Loucy (cell line): Measurements from ENCODE around the gene DHRS7B.

Experiments
- H2AFZ ChIP-seq: fragments of 200-600 bp; sonication (generic); 2 replicates; pipeline ENCODE4 v1.6.0; 2016; ENCODE audit warnings: antibody characterized with exemption, mild to moderate bottlenecking, low read length, moderate library complexity
- H3F3A ChIP-seq: fragments of 200-600 bp; 2 replicates; pipeline ENCODE4 v1.6.0; 2016; ENCODE audit warnings: antibody characterized with exemption, low read depth, mild to moderate bottlenecking
- H3K27me3 ChIP-seq: fragments of 200-600 bp; sonication (generic); 2 replicates; pipeline ENCODE4 v1.6.1; 2014; ENCODE audit warnings: low read length, mild to moderate bottlenecking; ENCODE audit not compliant: insufficient read depth, poor library complexity, severe bottlenecking
- H3K36me3 ChIP-seq: fragments of 200-600 bp; sonication (generic); 2 replicates; pipeline ENCODE4 v1.6.1; 2016; ENCODE audit warnings: low read length; ENCODE audit not compliant: insufficient read depth
- H3K4me1 ChIP-seq: fragments of 200-600 bp; sonication (generic); 2 replicates; pipeline ENCODE4 v1.5.1; 2014; ENCODE audit warnings: low read length, mild to moderate bottlenecking; ENCODE audit not compliant: insufficient read depth, poor library complexity, severe bottlenecking
- H3K4me2 ChIP-seq: fragments of 200-600 bp; sonication (generic); 2 replicates; pipeline ENCODE4 v1.6.0; 2014; ENCODE audit warnings: antibody characterized with exemption, low read length, low read depth, mild to moderate bottlenecking; ENCODE audit not compliant: poor library complexity, severe bottlenecking
- H3K4me3 ChIP-seq: fragments of 200-600 bp; sonication (generic); 2 replicates; pipeline ENCODE4 v1.5.1; 2014; ENCODE audit warnings: low read length, mild to moderate bottlenecking, mixed read lengths; ENCODE audit not compliant: poor library complexity, severe bottlenecking
- H3K79me2 ChIP-seq: fragments of 200-600 bp; sonication (generic); 2 replicates; pipeline ENCODE4 v1.6.1; 2014; ENCODE audit warnings: low read length; ENCODE audit not compliant: insufficient read depth
- H3K9ac ChIP-seq: fragments of 200-600 bp; sonication (generic); 2 replicates; pipeline ENCODE4 v1.6.0; 2014; ENCODE audit warnings: mild to moderate bottlenecking, low read depth, low read length, moderate library complexity; ENCODE audit not compliant: poor library complexity, severe bottlenecking
- H3K9me2 ChIP-seq: fragments of 200-600 bp; sonication (generic); replicated peaks from 2 replicates; pipeline ENCODE4 v1.6.1; 2016; ENCODE audit warnings: low read depth, low read length, mixed read lengths
- H3K9me3 ChIP-seq: fragments of 200-600 bp; sonication (generic); 2 replicates; pipeline ENCODE4 v1.6.1; 2014; ENCODE audit warnings: mild to moderate bottlenecking, antibody characterized with exemption, low read length, low read depth; ENCODE audit not compliant: insufficient read depth
- H4K20me1 ChIP-seq: fragments of 200-600 bp; sonication (generic); 2 replicates; pipeline ENCODE4 v1.6.0; 2014; ENCODE audit warnings: antibody characterized with exemption, low read length, mild to moderate bottlenecking; ENCODE audit not compliant: insufficient read depth, poor library complexity, severe bottlenecking
- CTCF ChIP-seq: fragments of 200-600 bp; sonication (generic); conservative IDR thresholded peaks from 2 replicates; pipeline ENCODE4 v1.5.1; 2014; ENCODE audit warnings: mild to moderate bottlenecking, antibody characterized with exemption, low read length
- EZH2phosphoT487 ChIP-seq: fragments of 200-600 bp; IDR thresholded peaks from 2 replicates; pipeline ENCODE4 v1.6.1; 2018; ENCODE audit warnings: antibody characterized with exemption, mild to moderate bottlenecking, moderate library complexity, borderline replicate concordance

DHRS7B gene

GRCh38 chr17:21228111-21228510 lies 101.3 kb downstream of the DHRS7B start:
- Histone ChIP-seq H3K4me3 (no peak overlapping the region), H3K27me3 (no peaks in the 10 kb centered on the region), H3K4me2 (no peak overlapping the region), H3K9me3 (no peaks in the 10 kb centered on the region), H3K9me2 (no peaks in the 10 kb centered on the region), H3F3A (no peaks in the 10 kb centered on the region), H4K20me1 (no peaks in the 10 kb centered on the region), H3K36me3 (no peaks in the 10 kb centered on the region), H3K4me1 (no peaks in the 10 kb centered on the region), H3K9ac (no peak overlapping the region), H3K79me2 (no peaks in the 10 kb centered on the region), H2AFZ (no peak overlapping the region)
- no peak for TF ChIP-seq CTCF
- no peak for TF ChIP-seq EZH2phosphoT487

GRCh38 chr17:21228845-21229244 lies 102.1 kb downstream of the DHRS7B start:
- no peak overlapping the region for H3K4me3 ChIP-seq
- no peaks in the 10 kb centered on the region for H3K79me2 ChIP-seq
- no peaks in the 10 kb centered on the region for H3K9me3 ChIP-seq
- H4K20me1 ChIP-seq, result no peaks in the 10 kb centered on the region
- H3K9me2 ChIP-seq, result no peaks in the 10 kb centered on the region
- H2AFZ ChIP-seq, result no peak overlapping the region
- TF ChIP-seq CTCF (no peak), EZH2phosphoT487 (no peak)
- H3K4me2 ChIP-seq, result no peak overlapping the region
- H3K36me3 ChIP-seq, result no peaks in the 10 kb centered on the region
- no peak overlapping the region for H3K9ac ChIP-seq
- H3K27me3 ChIP-seq, result no peaks in the 10 kb centered on the region
- no peaks in the 10 kb centered on the region for H3K4me1 ChIP-seq
- no peaks in the 10 kb centered on the region for H3F3A ChIP-seq

- no peak overlapping the region for H2AFZ ChIP-seq
- H3K4me2 ChIP-seq, result no peak overlapping the region
- H3K9me2 ChIP-seq, result no peaks in the 10 kb centered on the region
- no peak overlapping the region for H3K4me3 ChIP-seq
- H3K27me3 ChIP-seq, result no peaks in the 10 kb centered on the region
- H3K9ac ChIP-seq, result no peak overlapping the region
- H3K9me3 ChIP-seq, result no peaks in the 10 kb centered on the region
- no peaks in the 10 kb centered on the region for H3K4me1 ChIP-seq
- H3K79me2 ChIP-seq, result no peaks in the 10 kb centered on the region
- TF ChIP-seq CTCF, result no peak
- no peak for TF ChIP-seq EZH2phosphoT487
- H3F3A ChIP-seq, result no peaks in the 10 kb centered on the region
- H4K20me1 ChIP-seq, result no peaks in the 10 kb centered on the region
- H3K36me3 ChIP-seq, result no peaks in the 10 kb centered on the region
Observed at GRCh38 chr17:21231533-21231932, 104.8 kb downstream of the DHRS7B start.
